Fibroblast of villous mesenchyme (primary cell): ENCODE results near the gene GLS. TPM values are rescaled to one million over a fixed set of nuclear protein-coding genes. Genes with fewer than 3 reads are reported as not detected.
"Not testable (repeated sequence)": the region's sequence is repeated elsewhere in the genome, so short reads cannot be mapped to it uniquely, and the experiment has no call there.

Experiments used
- DNase-seq: peaks from one replicate; pipeline ENCODE4 v3.0.0-alpha.2; 2010; ENCODE audit warnings: low read depth
- H3K4me3 ChIP-seq: 2 replicates; pipeline ENCODE4 v1.5.1; 2011; ENCODE audit warnings: low read depth, mild to moderate bottlenecking, low read length
- total RNA-seq: library from RNA; depleted of rRNA; stranded (reverse); fragments of >200 nt; gene quantifications from 2 replicates; pipeline ENCODE4 v1.2.3, GENCODE V29; 2012
- TF ChIP-seq, protein P1 (sequence below): IDR thresholded peaks from 2 replicates; pipeline ENCODE4 v1.5.1; 2012; ENCODE audit warnings: low read depth, mild to moderate bottlenecking, low read length; ENCODE audit not compliant: insufficient read depth

The GLS gene
- total RNA-seq, 1 donor, result 519 TPM

DNA sequence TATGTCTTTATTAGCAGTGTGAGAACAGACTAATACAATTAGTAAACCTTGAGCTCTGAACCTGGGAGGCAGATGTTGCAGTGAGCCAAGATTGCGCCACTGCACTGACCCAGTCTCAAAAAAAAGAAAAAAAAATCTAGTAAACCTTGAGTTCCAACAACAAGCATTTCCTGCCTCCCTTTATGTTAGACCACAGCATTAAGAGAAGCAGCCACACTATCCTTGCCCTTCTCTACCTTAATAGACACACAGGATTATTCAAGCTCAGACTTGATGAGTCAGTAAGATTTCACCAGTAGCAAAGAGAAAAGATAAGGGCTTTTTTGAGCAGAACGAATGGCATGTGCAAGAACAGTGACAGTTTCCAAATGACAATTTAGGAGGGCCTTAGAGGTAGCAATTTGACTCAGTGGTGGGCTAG is 18.0 kb upstream of the GLS start:
- no peak overlapping the region for H3K4me3 ChIP-seq
- TF ChIP-seq, protein P1, sequence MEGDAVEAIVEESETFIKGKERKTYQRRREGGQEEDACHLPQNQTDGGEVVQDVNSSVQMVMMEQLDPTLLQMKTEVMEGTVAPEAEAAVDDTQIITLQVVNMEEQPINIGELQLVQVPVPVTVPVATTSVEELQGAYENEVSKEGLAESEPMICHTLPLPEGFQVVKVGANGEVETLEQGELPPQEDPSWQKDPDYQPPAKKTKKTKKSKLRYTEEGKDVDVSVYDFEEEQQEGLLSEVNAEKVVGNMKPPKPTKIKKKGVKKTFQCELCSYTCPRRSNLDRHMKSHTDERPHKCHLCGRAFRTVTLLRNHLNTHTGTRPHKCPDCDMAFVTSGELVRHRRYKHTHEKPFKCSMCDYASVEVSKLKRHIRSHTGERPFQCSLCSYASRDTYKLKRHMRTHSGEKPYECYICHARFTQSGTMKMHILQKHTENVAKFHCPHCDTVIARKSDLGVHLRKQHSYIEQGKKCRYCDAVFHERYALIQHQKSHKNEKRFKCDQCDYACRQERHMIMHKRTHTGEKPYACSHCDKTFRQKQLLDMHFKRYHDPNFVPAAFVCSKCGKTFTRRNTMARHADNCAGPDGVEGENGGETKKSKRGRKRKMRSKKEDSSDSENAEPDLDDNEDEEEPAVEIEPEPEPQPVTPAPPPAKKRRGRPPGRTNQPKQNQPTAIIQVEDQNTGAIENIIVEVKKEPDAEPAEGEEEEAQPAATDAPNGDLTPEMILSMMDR, result no peak
- DNase-seq, result peak; percentile 93

DNA sequence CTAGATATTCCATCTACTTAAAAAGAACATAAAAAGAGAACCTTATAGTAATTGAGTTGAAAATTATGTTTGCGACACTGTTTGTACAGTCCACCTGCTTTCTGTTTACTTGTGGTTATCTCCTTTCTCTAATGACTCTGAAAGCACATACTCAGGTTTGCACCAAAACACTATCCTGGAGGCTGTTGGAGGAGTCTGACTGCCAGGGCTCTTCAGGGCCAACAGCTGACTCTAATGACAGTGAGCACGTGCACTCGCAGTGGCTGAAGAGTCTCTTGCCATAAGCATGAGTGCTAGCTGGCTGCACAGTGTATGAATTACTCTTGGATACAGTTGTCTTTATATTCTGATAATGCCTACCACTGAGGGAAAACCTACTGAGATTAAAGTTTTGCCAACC is 16.7 kb upstream of the GLS start:
- peak; percentile 76 for DNase-seq

DNA sequence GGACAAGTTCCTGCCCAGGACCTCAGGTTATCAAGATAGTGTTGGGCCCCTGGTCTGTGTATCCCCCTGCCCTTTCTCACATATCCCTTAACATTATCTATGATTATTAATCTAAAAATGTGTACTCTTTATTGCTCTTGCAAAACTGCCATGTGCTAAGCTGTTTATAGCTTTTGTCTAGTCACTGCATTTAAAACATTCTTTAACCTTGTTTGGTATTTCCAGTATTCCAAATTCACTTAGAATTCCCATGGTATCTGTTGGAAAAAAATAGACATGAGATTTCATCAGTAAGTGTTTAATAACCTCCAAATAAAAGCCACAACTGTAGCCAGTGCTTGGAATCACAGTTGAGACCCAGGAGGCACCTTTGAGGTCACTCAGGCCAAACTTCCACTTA is 16.2 kb upstream of the GLS start:
- DNase-seq, result peak; percentile 83
- TF ChIP-seq, protein P1, result no peak
- H3K4me3 ChIP-seq, result no peak overlapping the region

More for the DNA sequence above, 16.7 kb upstream of the GLS start:
- no peak overlapping the region for H3K4me3 ChIP-seq
- TF ChIP-seq, protein P1, result no peak

DNA sequence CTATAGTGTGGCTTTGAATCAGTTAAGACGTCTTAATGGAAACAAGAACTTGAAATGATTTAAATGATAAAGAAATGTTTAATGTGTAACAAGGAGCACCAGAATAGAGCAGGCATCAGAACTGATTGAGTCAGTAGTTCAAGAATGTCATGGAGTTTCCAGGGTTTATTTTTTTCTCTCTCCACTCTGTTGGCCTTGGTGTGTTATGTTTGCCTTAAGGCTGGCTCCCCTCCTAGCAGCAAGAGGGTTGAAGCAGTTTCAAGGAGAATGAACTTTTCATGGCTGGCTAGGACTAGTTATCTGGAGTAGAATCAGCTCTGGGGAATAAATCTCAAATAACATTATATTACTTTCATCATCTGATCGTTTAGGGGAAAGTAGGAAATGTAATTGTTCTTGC is 13.4 kb upstream of the GLS start:
- no peak overlapping the region for H3K4me3 ChIP-seq
- TF ChIP-seq, protein P1, result no peak
- DNase-seq, result no peak

DNA sequence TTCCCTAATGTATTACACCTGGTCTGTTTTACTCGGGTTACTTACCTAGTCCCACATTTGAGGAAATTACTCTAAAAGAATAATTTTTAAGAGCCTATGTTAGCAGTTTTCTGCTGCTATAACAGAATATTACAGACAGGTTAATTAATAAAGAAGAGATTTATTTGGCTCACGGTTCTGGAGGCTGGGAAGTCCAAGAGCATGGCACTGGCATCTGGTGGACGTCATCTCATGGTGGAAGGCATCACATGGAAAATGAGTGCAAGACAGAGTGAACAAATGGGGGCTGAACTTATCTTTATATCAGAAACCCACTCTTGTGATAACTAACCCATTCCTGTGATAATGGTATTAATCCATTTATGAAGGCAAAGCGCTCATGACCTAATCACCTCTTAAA is 12.8 kb upstream of the GLS start:
- TF ChIP-seq, protein P1, result no peak
- no peak overlapping the region for H3K4me3 ChIP-seq
- DNase-seq, result no peak

DNA sequence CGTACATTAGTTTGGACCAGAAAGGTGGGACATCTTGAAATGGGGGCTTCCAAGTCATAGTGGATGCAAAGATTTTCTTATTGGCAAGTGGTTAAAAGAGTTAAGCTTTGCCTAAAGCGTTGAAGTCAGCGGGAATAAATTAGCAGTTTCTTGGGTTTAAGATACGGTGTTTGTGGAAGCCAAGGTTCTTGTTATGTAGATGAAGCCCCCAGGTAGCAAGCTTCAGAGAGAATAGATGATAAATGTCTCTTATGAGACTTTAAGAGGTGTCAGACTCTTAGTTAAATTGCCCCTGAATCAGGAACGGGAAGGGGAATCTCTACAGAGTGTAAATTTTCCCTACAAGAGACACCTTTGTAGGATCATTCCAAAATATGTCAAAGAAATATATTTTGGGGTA is 10.9 kb upstream of the GLS start:
- TF ChIP-seq, protein P1, result no peak
- DNase-seq, result no peak
- H3K4me3 ChIP-seq, result no peak overlapping the region

DNA sequence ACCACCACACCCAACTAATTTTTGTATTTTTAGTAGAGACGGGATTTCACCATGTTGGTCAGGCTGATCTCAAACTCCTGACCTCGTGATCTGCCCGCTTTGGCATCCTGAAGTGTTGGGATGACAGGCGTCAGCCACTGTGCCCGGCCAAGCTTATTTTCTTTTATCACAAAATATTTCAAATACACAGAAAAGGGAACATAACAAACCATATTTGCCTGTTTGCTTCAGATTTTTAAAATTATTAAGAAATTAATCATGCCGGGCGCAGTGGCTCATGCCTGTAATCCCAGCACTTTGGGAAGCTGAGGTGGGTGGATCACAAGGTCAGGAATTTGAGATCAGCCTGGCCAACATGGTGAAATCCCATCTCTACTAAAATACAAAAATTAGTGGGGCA is 7.2 kb upstream of the GLS start:
- H3K4me3 ChIP-seq, DNase-seq: not testable (repeated sequence)
